Renal pelvis (tissue), 4 donors: Measurements from ENCODE around the gene C4orf50. TPM values are rescaled to one million over a fixed set of nuclear protein-coding genes. Genes with fewer than 3 reads are reported as not detected.

ENCODE experiments used
- DNase-seq: peaks from one replicate; pipeline ENCODE4 v3.0.0-alpha.2; 2013
- polyA plus RNA-seq, 3 donors: library from polyadenylated mRNA; unstranded; fragments of 120-200 nt; gene quantifications; one replicate each; pipeline ENCODE4 v1.2.1, GENCODE V29; 2013; ENCODE audit not compliant: insufficient read length in 3 of 3

The C4orf50 gene
- polyA plus RNA-seq, 3 donors: 0.01 to 0.03 TPM; not detected in 1

- peak; percentile 68 for DNase-seq
Measured at GRCh38 chr4:5890063-5890727, 128.0 kb downstream of the C4orf50 start.

GRCh38 chr4:5889002-5889696 lies 129.1 kb downstream of the C4orf50 start:
- no peak for DNase-seq

GRCh38 chr4:5888222-5889001 lies 129.8 kb downstream of the C4orf50 start:
- no peak for DNase-seq

DNA sequence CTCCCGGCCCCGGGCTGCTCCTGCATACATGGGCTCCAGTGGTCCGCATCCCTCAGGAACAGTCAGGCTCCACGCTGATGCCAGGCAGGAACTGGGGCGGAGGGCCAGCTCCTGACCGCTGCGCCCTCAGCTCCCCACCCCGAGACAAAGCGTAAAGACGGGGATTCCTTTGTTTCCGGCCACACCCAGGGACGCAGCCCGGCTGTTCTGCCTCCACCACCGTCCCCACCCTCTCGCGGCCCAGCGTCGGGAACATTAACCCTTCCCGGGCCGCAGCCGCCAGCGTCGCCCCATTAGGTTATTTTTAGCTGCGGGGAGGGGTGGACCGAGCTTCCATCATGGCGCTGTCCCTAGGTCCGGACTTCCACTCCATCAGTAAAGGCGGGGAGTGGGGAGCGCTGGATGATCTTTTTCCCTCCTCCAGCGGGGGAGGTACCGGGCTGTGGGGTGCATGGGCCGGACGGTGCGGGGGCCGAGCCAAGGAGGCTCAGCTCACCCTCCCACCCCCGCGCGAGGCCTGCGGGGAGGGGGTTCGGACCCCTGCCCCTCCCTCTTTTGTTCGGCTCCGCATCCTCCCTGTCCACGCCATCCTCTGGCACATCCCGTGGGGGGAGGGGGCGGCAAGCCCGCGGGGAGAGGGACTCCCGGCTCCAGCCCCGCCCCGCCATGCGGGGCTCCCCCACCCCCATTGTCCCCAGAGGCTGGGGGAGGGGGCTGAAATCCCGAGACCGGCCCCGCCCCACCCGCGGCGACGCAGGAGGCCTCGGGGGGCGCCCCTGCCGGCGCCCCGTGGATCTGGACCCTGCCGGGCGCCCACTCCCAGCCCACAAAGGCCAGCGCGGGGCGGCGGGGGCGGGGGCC lies 130.6 kb downstream of the C4orf50 start:
- peak; percentile 60 for DNase-seq

GRCh38 chr4:5887011-5887360 lies 131.2 kb downstream of the C4orf50 start:
- DNase-seq: no peak

DNA sequence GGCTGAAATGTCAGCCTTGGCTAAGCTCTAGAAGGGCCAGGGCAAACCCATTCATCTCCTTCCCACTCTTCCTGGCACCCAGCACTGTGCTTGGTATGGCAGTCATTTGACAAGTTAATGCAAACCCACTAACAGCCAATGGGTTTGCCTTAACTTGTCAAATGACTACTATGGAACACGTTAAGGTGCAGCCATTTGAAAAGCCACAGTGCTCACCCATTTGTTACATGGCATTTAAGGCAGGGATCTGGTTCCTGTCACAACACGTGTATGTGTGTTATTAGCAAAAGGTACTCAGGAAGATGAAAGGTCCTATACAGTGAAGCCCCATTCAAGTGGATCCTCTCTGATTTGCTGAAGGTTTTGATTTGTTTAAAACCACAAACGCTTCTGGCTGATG lies 132.5 kb downstream of the C4orf50 start:
- DNase-seq: no peak

DNA sequence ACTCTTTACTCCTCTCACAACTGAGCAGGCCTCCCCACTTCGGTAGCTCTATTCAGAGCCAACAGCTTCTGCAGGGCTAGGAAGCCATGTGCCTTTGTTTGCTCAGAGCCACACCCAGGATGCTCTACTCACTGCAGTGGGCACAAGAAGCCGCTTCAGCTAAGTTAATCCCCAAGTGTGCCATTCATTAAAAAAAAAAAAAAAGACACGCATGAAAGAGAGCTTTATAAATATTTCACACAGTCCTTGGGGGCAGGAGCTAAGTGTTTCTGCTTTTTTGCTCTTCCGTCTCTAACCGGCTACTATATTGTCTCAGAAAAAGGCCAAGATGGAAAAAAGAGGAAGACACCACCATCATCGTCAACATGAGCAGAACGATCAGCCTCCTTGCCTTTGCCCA lies 133.4 kb downstream of the C4orf50 start:
- no peak for DNase-seq

- no peak for DNase-seq
Measured at GRCh38 chr4:5883916-5884315, 134.3 kb downstream of the C4orf50 start.

- no peak for DNase-seq
Measured at GRCh38 chr4:5882947-5883346, 135.3 kb downstream of the C4orf50 start.

DNA sequence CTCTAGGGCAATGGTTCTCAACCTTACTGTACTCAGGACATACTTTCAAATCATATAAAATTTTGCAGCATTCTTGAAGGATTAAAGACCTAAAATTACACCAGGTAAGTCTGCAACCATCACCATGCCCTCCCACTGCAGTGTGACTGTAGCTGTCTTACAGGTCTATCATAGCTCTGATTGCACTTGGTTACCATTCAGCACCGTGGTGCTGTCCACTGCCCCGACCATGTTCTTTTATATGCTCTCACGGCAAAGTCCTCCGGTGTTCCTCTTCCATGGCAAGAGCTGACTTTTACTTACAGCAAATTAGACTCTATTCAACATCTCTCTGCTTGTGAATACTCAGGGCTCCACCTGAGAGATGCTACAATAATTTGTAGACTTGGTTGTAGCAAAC lies 136.9 kb downstream of the C4orf50 start:
- no peak for DNase-seq

DNA sequence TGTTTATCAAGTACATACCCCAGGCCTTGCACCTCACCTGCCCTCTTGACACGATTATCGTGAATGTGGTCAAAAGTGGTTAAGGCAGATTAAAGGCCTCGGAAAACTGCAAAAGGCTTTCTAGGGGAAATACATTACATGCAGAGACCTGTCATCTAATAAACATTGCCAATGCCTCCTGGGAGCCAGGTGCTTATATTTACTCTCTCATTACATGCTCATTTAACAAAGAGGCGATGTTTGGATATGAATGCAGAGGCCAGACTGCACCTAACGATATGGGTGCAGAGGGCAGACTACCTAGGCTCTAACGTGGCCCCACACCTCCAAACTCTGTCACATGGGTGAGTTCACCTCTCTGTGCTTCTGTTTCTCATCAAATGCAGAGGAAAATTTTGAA lies 139.9 kb downstream of the C4orf50 start:
- DNase-seq: no peak

DNA sequence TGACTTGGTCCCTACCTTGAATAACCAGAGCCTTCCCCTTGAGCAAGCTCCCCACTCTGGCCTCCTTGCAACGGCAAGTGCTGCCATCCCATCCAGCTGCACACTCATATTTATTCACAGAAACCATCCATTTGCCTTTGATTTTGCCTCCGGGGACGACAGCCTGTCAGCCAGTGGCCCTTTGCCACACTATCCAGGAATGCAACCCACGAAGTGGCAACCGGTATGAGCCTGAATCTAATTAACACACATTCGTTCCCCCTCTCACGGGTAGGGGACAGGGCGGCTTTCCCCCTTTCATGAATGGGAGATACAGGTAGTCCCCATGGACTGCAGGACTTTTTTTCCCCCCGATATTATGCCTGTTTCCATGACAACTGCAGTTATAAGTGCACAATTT lies 140.8 kb downstream of the C4orf50 start:
- DNase-seq: no peak

DNA sequence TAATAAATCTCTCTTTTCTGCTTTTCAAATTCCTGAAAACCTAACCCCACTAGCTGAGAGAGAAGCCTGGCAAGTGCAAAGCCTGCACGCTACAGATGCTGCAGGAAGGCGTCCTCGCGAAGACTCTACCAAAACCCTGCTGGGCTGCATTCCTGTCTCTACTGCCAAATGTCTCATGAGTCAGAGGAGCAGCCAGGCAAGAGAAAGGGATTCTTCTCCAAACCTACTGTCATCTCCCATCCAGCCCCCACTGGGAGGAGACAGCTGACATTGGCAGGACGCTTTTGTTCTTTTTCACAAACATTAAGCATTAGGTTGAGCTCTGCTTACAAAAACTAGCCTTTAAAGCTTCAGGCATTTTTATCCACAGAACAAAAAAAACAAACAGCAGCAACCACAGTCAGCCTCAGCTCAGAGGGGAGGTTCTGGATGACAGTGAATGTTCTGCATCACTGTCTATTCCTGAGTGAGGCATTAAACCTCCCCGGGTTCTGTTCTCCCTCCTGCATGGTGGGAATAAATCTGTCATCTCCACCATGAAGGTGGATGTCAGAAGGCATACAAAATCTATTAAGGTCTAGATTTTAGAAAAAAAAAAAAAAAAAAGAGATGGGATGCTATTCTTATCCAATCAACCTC lies 143.3 kb downstream of the C4orf50 start:
- DNase-seq: no peak

- DNase-seq: no peak
Measured at GRCh38 chr4:5870701-5871100, 147.5 kb downstream of the C4orf50 start.

GRCh38 chr4:5869966-5870619 lies 148.1 kb downstream of the C4orf50 start:
- DNase-seq: no peak

GRCh38 chr4:5867866-5868265 lies 150.4 kb downstream of the C4orf50 start:
- DNase-seq: no peak

DNA sequence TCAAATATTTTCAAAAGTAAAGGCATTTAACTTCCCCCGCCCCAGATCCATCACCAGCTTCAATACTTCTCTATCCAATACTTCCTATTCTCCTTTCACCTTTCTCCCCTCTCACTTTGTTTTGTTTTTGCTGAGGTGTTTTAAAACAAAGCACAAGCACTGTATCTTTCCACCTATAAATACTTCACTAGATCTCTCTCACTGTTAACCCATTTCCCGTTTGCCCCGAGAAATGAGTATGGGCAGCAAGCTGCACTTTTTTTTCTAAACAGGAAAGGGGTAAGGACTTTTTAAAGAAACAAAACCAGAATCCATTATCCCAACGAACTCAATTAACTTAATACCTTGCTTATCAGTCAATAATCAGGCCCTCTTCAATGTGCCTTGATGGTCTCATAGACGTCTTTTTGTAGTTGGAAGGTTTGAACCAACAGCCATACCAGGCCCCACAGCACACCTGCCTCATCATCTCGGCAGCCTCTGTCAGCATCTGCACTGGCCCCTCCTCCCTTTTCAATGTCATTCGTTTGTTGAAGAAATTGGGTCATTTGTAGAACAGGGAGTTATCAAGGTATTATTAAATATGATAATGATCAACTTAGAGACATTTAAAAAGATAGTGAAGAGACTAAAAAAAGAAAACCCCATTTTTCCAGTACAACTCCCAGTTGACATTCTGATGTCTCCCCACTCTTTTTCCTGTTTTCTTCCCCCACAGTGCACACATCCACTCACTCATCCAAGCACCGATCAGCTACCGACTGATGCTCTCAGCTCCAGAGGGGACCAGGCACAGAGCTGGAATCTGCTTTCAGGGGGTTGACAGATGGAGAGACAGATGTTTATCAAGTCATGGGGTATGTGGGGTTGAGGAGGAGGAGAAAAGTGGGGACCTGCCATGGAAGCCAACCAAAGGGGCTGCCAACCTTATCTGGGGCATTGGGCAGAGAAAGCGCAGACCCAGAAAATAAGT lies 151.1 kb downstream of the C4orf50 start:
- DNase-seq: no peak

DNA sequence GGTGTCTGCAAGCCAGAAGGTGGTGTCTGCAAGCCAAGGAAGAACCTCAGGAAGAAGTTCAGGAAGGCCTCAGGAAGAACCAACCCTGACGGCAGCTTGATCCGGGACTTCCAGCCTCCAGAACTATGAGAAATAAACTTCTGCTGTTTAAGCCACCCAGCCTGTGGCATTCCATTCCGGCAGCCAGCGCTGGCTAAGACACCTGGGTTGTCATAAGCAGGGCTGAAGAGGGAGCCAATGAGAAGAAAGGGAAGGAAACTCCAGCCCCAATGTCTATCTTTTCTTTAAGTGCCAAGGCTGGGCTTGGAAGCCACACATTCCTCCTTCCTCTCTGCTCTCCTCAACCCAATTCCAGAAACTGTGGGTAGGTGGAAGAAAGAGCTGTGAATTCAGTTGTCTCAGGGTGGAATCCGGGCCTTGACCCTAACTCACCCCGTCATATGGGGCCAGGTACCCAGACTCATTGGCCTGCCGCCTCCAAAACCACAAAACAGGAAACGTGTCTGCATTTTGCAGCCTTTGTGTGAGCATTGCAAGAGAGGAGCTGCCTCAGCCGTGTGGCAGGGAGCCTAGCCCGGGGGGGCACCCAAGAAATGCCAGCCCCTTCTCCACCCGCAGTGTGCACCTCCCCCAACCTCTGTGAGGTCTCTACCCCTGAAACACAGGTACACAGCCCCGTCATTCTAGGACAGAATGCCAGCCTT lies 152.2 kb downstream of the C4orf50 start:
- DNase-seq: no peak

DNA sequence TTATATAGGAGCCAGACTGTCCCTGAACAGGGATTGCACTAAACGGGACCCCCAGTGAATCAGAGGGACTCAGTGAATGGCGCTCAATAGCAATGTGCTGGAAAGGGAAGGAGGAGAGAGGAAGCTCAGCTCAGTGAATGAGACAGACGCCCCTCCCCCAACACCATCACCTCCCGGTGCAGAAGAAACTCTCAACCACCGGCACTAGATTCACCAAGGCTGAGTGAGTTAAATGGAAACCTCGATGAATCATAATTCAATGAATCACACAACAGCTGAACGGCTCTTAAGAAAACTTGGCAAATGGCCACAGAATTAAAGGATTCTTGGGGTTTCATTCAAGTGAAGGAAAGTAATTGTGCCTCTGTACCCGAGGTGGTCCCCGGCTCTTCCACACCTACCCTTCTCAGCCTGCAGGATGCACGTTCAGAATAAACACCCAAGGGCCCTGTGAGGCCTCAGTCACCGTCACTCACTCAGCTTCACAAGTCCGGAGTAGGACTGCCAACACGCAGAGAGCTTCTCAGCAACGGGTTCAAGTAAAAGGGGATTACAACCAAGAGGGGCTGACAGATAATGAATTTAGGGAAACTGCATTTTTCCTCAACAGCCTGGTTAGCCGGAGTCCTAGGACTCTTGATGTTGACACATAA lies 154.6 kb downstream of the C4orf50 start:
- DNase-seq: no peak
